Bone marrow (tissue), 2 donors: ENCODE results near the gene ATXN2.

Experiments
- DNase-seq, 2 donors: peaks; one replicate each; lab custom pipeline; 2025; lab: John Stamatoyannopoulos, UW

The ATXN2 gene

DNA sequence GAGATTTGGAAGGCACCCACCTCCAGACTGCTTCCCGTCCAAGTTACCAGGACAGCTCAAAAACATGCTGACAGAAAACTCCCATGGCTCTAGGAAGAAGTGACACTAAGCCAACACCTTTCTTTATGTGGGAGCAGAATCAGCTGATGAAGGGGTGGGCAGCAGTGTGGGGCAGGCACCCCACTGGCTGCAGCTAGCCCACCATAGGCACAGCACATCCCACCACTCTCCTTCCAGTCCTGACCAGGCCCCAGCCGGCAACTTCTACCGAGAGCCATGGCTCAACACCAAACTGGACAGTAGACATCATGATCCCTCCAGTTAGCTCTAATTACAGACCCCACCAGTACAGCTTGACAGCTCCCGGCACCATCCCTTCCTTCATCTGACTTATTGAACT lies 148.4 kb downstream of the ATXN2 start:
- DNase-seq = no peak

DNA sequence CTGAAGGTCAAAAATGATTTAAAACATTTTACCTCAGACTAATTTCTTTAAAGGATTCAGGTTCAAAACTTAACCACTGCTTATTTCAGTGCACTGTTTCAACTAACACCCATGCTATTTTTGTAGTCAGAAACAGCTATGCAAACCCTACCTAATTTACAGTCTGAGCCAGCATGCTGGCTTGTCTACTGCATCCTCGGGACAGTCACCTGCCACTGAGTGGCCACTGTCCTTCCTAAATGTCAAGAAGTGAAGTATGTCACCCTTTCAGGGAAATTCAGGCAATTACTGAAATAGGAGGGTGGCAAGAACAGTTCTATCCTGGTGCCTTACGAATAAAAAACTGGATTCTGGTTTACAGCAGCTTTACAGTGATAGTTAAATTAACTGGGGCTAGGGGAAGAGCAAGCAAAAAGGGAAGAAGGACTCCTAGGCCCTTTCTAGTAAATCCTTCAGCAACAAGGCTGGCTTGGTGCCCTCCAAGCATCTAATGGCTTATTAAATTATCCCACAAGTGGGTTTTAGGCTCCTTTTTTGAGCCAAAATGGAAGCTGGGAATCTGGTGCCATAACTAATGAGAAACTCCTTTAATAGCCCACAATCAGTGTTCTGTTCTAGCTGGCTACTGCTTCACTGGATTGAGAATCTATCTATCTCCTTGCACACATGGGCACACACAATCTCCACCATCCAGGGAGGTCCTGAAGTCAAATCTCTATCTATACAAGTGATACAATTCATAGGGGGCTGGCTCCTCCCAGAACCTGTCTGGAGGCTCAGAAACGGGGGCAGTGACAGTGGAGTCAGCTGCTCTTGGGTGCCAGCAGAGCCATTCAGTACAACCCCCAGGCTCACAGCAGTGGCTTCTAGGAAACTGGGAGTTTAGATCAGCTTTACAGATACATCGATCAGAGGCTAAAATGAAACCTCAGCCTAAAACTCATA lies 150.0 kb downstream of the ATXN2 start:
- no peak for DNase-seq

GRCh38 chr12:111448266-111448830 lies 150.8 kb downstream of the ATXN2 start:
- no peak for DNase-seq

- no peak for DNase-seq
These were observed 151.4 kb downstream of the ATXN2 start for GRCh38 chr12:111447571-111448265.

DNA sequence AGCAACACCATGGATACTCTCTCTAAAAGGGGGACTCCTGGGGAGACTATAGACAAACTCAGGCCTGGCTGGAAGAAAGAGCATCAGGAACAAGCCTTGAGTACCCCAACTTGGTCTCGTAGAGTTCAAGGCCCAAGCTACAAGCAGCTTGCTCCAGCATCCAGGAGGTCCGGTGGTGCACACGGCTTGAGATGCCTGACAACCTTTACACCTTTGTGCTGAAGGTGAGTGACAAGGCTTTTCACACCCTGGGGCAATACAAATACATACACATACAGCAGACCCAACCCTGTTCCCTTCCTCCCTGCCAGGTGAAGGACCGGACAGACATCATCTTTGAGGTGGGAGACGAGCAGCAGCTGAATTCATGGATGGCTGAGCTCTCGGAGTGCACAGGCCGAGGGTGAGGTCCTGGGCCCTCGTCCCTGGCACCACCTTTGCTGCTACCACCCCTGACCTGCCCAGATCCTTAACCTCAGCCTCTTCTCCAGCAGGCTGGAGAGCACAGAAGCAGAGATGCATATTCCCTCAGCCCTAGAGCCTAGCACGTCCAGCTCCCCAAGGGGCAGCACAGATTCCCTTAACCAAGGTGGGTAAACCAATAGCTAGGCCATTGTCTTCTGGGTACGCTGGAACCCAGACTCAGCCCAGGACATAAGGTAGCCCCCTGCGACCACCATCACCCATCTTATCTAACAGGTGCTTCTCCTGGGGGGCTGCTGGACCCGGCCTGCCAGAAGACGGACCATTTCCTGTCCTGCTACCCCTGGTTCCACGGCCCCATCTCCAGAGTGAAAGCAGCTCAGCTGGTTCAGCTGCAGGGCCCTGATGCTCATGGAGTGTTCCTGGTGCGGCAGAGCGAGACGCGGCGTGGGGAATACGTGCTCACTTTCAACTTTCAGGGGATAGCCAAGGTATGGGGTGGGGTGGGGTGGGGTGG lies 152.2 kb downstream of the ATXN2 start:
- DNase-seq = no peak

DNA sequence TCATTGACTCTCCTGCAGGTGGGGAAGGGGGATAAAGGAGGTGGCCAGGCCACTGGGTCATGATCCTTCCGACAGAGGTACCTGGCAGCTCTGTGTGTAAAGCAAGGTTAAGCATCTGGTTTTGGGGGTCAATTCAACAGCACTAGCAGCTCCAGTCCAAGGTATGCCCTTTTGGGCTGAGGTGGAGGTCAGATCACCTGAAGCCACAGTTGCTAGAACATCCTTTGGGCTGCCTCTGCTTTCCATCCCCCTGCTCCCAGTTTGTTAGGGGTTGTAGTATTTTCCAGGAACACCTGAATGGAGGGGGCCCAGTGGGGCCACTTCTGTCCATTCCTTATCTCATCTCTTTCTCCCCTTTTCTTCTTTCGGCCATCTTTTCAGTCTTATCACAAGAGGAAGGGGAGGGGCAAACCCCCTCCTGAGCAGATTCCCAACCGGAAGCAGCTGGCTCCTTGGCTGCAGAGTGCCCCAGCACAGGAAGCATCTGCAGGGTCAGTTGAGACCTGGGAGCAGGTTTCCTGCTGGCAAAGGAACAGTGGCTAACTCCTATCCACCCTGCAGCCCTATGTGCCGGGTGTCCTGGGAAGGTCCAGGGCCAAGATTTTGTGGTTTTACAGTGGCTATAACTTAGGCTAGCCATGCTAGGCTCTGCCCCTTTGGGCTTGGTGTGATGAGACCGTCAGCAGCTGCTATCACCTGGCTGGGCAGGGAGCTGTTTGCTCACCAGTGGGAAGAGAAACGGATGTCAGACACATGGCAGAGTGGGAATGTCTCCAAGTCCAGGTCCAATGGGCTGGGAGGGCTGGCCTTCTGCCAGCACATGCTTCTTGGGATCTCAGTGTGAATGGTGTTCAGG lies 153.2 kb downstream of the ATXN2 start:
- DNase-seq = no peak

GRCh38 chr12:111444925-111445725 lies 154.0 kb downstream of the ATXN2 start:
- DNase-seq = peak; percentile 38 to 67

GRCh38 chr12:111444314-111444924 lies 154.7 kb downstream of the ATXN2 start:
- DNase-seq = no peak

DNA sequence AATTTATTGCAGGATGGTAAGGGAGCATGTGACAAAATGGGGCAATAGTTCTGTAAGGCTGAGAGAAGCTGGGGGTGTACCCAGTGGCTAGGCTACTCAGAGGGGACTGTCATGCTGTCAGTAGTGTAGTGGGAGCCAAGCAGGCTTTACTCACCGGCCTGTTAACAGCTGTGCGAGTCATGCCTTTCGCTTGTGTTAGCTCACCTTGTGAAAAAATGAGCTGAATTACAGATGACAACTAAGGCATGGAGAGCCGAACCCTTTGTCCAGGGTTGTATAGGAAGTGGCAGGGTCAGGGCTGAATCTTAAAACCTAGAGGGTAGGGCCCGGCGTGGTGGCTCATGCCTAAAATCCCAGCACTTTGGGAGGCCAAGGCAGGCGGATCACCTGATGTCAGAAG lies 155.5 kb downstream of the ATXN2 start:
- no peak for DNase-seq

GRCh38 chr12:111443086-111443485 lies 156.0 kb downstream of the ATXN2 start:
- DNase-seq = no peak

GRCh38 chr12:111442301-111443045 lies 156.6 kb downstream of the ATXN2 start:
- no peak for DNase-seq

- no peak for DNase-seq
These were observed 157.8 kb downstream of the ATXN2 start for GRCh38 chr12:111441107-111441928.

- no peak for DNase-seq
These were observed 158.5 kb downstream of the ATXN2 start for GRCh38 chr12:111440631-111441030.

DNA sequence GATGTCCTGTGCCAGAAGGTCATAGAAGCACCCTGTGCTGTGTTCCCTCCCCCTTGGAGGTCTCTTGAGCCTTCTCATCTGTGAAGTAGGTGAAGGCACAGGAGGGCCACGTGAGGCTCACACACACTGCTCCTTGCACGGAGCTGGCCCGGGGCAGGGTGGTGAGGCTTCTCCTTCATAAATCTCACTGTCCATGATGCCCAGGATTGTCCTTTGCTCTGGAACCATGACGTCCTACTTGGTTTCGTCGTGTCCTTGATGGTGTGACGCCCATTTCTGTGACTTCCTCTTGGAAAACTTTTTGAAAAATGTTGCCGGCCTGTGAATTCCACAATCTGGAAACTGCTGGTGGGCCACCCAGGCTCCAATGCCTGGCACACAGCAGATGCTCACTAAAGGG lies 159.0 kb downstream of the ATXN2 start:
- DNase-seq = no peak

GRCh38 chr12:111439657-111440151 lies 159.4 kb downstream of the ATXN2 start:
- DNase-seq = no peak

GRCh38 chr12:111438481-111438880 lies 160.6 kb downstream of the ATXN2 start:
- DNase-seq = peak; percentile 26 to 65

DNA sequence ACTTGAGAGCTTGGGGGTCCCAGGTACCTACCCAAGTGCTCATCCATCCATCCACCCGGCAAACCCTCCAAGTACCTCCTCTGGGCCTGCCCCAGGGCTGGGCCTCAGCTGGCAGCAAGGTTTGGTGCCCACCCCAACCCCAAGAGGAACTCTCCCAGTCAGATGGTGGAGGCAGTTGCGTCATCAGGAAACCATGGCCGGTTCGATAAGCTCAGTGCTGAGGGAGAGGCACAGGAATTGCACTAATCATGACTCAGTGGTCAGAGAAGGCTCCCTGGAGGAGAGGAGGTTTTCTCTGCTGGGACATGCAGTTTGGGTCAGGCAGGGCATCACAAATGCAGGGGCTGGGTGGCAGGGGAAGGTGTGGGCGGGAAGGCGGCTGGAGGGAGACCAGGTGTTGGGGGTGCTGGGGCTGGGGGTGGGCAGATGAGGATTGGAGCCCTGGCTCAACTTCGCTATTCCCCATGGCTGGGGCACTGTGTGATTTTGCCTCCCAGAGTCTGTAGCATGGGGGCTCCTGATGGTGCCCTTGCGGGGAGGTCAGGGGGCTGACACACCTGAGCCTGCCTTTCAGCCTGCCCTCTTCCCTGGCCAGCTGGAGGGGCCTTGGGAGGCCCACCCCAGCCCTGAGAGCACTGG lies 161.2 kb downstream of the ATXN2 start:
- DNase-seq = peak in 1 of 2 donors; percentile 43
